H1 (cell line): ENCODE measurements around the gene ABHD12. TPM values are rescaled to one million over a fixed set of nuclear protein-coding genes. Genes with fewer than 3 reads are reported as not detected.

Source experiments
- CTCF ChIA-PET: fragments of 300-600 bp; sonication (Branson Sonifier 250); formaldehyde crosslinking; loops from one replicate; lab custom pipeline; 2021; ENCODE audit not compliant: partially characterized antibody; lab: Charles Lee
- POLR2A ChIA-PET: fragments of 300-600 bp; sonication (Branson Sonifier 250); formaldehyde crosslinking; loops from one replicate; lab custom pipeline; 2021; ENCODE audit warnings: inconsistent platforms; ENCODE audit not compliant: partially characterized antibody; lab: Charles Lee
- DNase-seq, 2 experiments: peaks; one replicate each; pipeline versions ENCODE4 v3.0.0 to v3.0.0-alpha.2; 2010 to 2022; ENCODE audit warnings: low spot score in 2 of 2, low read depth in 1 of 2, mixed read lengths in 1 of 2
- FAIRE-seq: peaks from 2 replicates; lab custom pipeline; 2011; peaks lifted over from hg19 to GRCh38; lab: Jason Lieb, UNC
- H2AFZ ChIP-seq: 2 replicates; pipeline ENCODE4 v1.8.1; 2012; ENCODE audit warnings: low read length, inconsistent platforms
- H2AK5ac ChIP-seq: 2 replicates; pipeline ENCODE4 v1.6.1; 2013; ENCODE audit warnings: low read depth, low read length
- H2BK120ac ChIP-seq: replicated peaks from 2 replicates; pipeline ENCODE3; 2013; ENCODE audit warnings: low read depth, low read length, inconsistent platforms
- H2BK12ac ChIP-seq: 2 replicates; pipeline ENCODE4 v1.6.1; 2013; ENCODE audit warnings: low read depth, low read length
- H2BK15ac ChIP-seq: 2 replicates; pipeline ENCODE4 v1.6.1; 2013; ENCODE audit warnings: low read length
- H2BK20ac ChIP-seq: 2 replicates; pipeline ENCODE4 v1.6.1; 2013; ENCODE audit warnings: low read length
- H2BK5ac ChIP-seq: 2 replicates; pipeline ENCODE4 v1.6.1; 2013; ENCODE audit warnings: low read depth, low read length
- H3K14ac ChIP-seq: 2 replicates; pipeline ENCODE4 v1.6.1; 2013; ENCODE audit warnings: inconsistent platforms; ENCODE audit not compliant: insufficient read length
- H3K18ac ChIP-seq: 2 replicates; pipeline ENCODE4 v1.6.1; 2013; ENCODE audit warnings: low read length; ENCODE audit errors: extremely low read depth
- H3K23ac ChIP-seq: 2 replicates; pipeline ENCODE4 v1.6.1; 2013; ENCODE audit warnings: inconsistent platforms; ENCODE audit not compliant: insufficient read length
- H3K23me2 ChIP-seq: 2 replicates; pipeline ENCODE4 v1.6.1; 2013; ENCODE audit warnings: low read depth, low read length
- H3K27ac ChIP-seq: 2 replicates; pipeline ENCODE4 v1.6.1; 2011; ENCODE audit warnings: low read depth, low read length, inconsistent platforms
- H3K27me3 ChIP-seq, 4 experiments: replicated peaks in 1 of 4; 1 replicate in 1 of 4; 2 replicates in 3 of 4; pipeline versions ENCODE4 v1.6.1 to v1.8.1; 2011 to 2013; ENCODE audit warnings: low read length in 3 of 4, mild to moderate bottlenecking in 3 of 4, inconsistent platforms in 2 of 4, mixed read lengths in 2 of 4, moderate library complexity in 1 of 4; ENCODE audit not compliant: control insufficient read depth in 3 of 4, insufficient read depth in 3 of 4; ENCODE audit errors: extremely low read depth in 1 of 4
- H3K36me3 ChIP-seq, 4 experiments: 2 replicates each; pipeline versions ENCODE4 v1.6.1 to v1.8.1; 2011 to 2013; ENCODE audit warnings: mild to moderate bottlenecking in 4 of 4, low read length in 3 of 4, moderate library complexity in 2 of 4, control low read depth in 1 of 4, inconsistent platforms in 1 of 4; ENCODE audit not compliant: insufficient read depth in 4 of 4, control insufficient read depth in 2 of 4
- H3K4ac ChIP-seq: replicated peaks from 2 replicates; pipeline ENCODE3; 2013; ENCODE audit warnings: low read length, low read depth, mixed read lengths, inconsistent platforms; ENCODE audit not compliant: insufficient read length
- H3K4me1 ChIP-seq, 4 experiments: replicated peaks in 1 of 4; 1 replicate in 1 of 4; 2 replicates in 3 of 4; pipeline versions ENCODE4 v1.6.1 to v1.8.1; 2011 to 2013; ENCODE audit warnings: low read length in 3 of 4, inconsistent platforms in 2 of 4, mixed read lengths in 1 of 4; ENCODE audit not compliant: insufficient read depth in 4 of 4, control insufficient read depth in 3 of 4
- H3K4me2 ChIP-seq, 2 experiments: 2 replicates each; pipeline versions ENCODE4 v1.6.1 to v1.8.1; 2011 to 2013; ENCODE audit warnings: low read depth in 2 of 2, low read length in 2 of 2, control low read depth in 1 of 2, inconsistent platforms in 1 of 2, mild to moderate bottlenecking in 1 of 2; ENCODE audit not compliant: insufficient read depth in 1 of 2
- H3K4me3 ChIP-seq, 4 experiments: fragments of 200-600, 300-600 bp in 1 of 4; sonication (generic), shearing (Covaris generic), sonication (Bioruptor Twin) in 1 of 4; 2 replicates each; pipeline versions ENCODE4 v1.5.1 to v1.8.1; 2011 to 2016; ENCODE audit warnings: low read length in 4 of 4, low read depth in 3 of 4, control low read depth in 2 of 4, inconsistent platforms in 2 of 4, mild to moderate bottlenecking in 2 of 4, mixed read lengths in 1 of 4, moderate library complexity in 1 of 4; ENCODE audit not compliant: insufficient read depth in 2 of 4; ENCODE audit errors: extremely low read depth in 1 of 4
- H3K56ac ChIP-seq: replicated peaks from 2 replicates; pipeline ENCODE3; 2013; ENCODE audit warnings: low read depth, mild to moderate bottlenecking, mixed read lengths, low read length, inconsistent platforms; ENCODE audit not compliant: insufficient read length
- H3K79me1 ChIP-seq: 2 replicates; pipeline ENCODE4 v1.6.1; 2013; ENCODE audit warnings: low read depth, low read length, control low read depth
- H3K79me2 ChIP-seq, 2 experiments: 2 replicates each; pipeline versions ENCODE4 v1.6.1 to v1.8.1; 2012 to 2013; ENCODE audit warnings: low read length in 2 of 2, mild to moderate bottlenecking in 2 of 2, inconsistent platforms in 1 of 2; ENCODE audit not compliant: insufficient read depth in 2 of 2, control insufficient read depth in 1 of 2
- H3K9ac ChIP-seq, 4 experiments: replicated peaks in 1 of 4; 1 replicate in 1 of 4; 2 replicates in 3 of 4; pipeline versions ENCODE4 v1.6.1 to v1.8.1; 2011 to 2013; ENCODE audit warnings: low read depth in 3 of 4, low read length in 3 of 4, control low read depth in 2 of 4, mild to moderate bottlenecking in 2 of 4, moderate library complexity in 2 of 4, inconsistent platforms in 1 of 4; ENCODE audit errors: extremely low read depth in 1 of 4
- H3K9me3 ChIP-seq, 2 experiments: 2 replicates each; pipeline versions ENCODE4 v1.6.1 to v1.8.1; 2012 to 2013; ENCODE audit warnings: mild to moderate bottlenecking in 2 of 2, moderate library complexity in 2 of 2, control low read depth in 1 of 2, inconsistent platforms in 1 of 2, low read depth in 1 of 2, low read length in 1 of 2, mixed read lengths in 1 of 2; ENCODE audit not compliant: insufficient read depth in 2 of 2
- H4K20me1 ChIP-seq, 2 experiments: replicated peaks in 1 of 2; 2 replicates each; pipeline versions ENCODE3 to v1.8.1; 2011 to 2013; ENCODE audit warnings: inconsistent platforms in 2 of 2, low read length in 2 of 2, mild to moderate bottlenecking in 1 of 2; ENCODE audit not compliant: insufficient read depth in 2 of 2, control insufficient read depth in 1 of 2
- H4K5ac ChIP-seq: 2 replicates; pipeline ENCODE4 v1.6.1; 2013; ENCODE audit warnings: low read length, low read depth, mixed read lengths, inconsistent platforms; ENCODE audit not compliant: insufficient read length
- H4K8ac ChIP-seq: 2 replicates; pipeline ENCODE4 v1.8.0; 2013; ENCODE audit warnings: mild to moderate bottlenecking, moderate library complexity, low read length, inconsistent platforms; ENCODE audit not compliant: insufficient read depth; ENCODE audit errors: extremely low read depth
- H4K91ac ChIP-seq: replicated peaks from 2 replicates; pipeline ENCODE3; 2013; ENCODE audit warnings: low read length, mixed read lengths, inconsistent platforms; ENCODE audit not compliant: insufficient read length
- CHD1 ChIP-seq: IDR thresholded peaks from 2 replicates; pipeline ENCODE4 v1.6.1; 2012; ENCODE audit warnings: low read depth, low read length, improper control_type of control experiment
- FOSL1 ChIP-seq: IDR thresholded peaks from 2 replicates; pipeline ENCODE4 v1.6.1; 2011; ENCODE audit warnings: mild to moderate bottlenecking, low read depth, low read length, moderate library complexity; ENCODE audit not compliant: insufficient read depth
- HDAC2 ChIP-seq, 2 experiments: fragments of 300-600 bp in 1 of 2; sonication (generic) in 1 of 2; IDR thresholded peaks; 2 replicates each; pipeline ENCODE4 v1.6.1; 2011 to 2012; ENCODE audit warnings: low read depth in 2 of 2, low read length in 2 of 2, mild to moderate bottlenecking in 2 of 2, moderate library complexity in 2 of 2, borderline replicate concordance in 1 of 2, inconsistent platforms in 1 of 2
- KDM5A ChIP-seq: fragments of 200-600 bp; IDR thresholded peaks from 2 replicates; pipeline ENCODE4 v1.7.1; 2012; ENCODE audit warnings: mild to moderate bottlenecking, low read length, inconsistent platforms, mixed read lengths
- RAD21 ChIP-seq, 2 experiments: IDR thresholded peaks in 1 of 2; conservative IDR thresholded peaks in 1 of 2; 2 replicates each; pipeline ENCODE4 v1.6.1; 2011; ENCODE audit warnings: low read depth in 2 of 2, low read length in 2 of 2, improper control_type of control experiment in 1 of 2, inconsistent platforms in 1 of 2, mild to moderate bottlenecking in 1 of 2, moderate library complexity in 1 of 2
- WGBS, 2 experiments: shearing (Covaris generic) in 1 of 2; methylation state at CpG; one replicate each; pipeline versions ENCODE4 v1.1.6 to v1.1.7; 2013 to 2015; ENCODE audit warnings: low lambda C conversion rate in 2 of 2, mixed read lengths in 2 of 2, inconsistent platforms in 1 of 2, low coverage in 1 of 2, missing lambda C conversion rate in 1 of 2; ENCODE audit not compliant: insufficient replicate concordance in 2 of 2, insufficient coverage in 1 of 2, insufficient read length in 1 of 2; ENCODE audit errors: extremely low coverage in 1 of 2, missing lambda C conversion rate in 1 of 2; 5-methylcytosine and 5-hydroxymethylcytosine counted together
- polyA plus RNA-seq, 7 experiments: library from polyadenylated mRNA; depleted of rRNA in 3 of 7; stranded (reverse) in 5 of 7; unstranded in 2 of 7; fragments of >200 nt in 5 of 7; fragments of 200-250 nt in 2 of 7; gene quantifications; 1 replicate in 5 of 7; 2 replicates in 1 of 7; 4 replicates in 1 of 7; pipeline versions ENCODE4 v1.2.1 to v1.2.3, GENCODE V29; 2011 to 2013; ENCODE audit warnings: missing spikeins in 2 of 7, mixed read lengths in 2 of 7
- total RNA-seq: library from RNA; stranded (reverse); fragmentation: NEBNext Ultra II Directional; extraction: Animal tissue kit (Norgen Biotek cat#: 25700); gene quantifications from 2 replicates; pipeline ENCODE4 v1.2.1, GENCODE V29; 2021

ABHD12 gene
- total and polyA plus RNA-seq, 2 of the 8 experiments (the other 6 are each of a cell fraction or from before 2014, with no cell fraction given): 31.3 to 59.5 TPM

DNA sequence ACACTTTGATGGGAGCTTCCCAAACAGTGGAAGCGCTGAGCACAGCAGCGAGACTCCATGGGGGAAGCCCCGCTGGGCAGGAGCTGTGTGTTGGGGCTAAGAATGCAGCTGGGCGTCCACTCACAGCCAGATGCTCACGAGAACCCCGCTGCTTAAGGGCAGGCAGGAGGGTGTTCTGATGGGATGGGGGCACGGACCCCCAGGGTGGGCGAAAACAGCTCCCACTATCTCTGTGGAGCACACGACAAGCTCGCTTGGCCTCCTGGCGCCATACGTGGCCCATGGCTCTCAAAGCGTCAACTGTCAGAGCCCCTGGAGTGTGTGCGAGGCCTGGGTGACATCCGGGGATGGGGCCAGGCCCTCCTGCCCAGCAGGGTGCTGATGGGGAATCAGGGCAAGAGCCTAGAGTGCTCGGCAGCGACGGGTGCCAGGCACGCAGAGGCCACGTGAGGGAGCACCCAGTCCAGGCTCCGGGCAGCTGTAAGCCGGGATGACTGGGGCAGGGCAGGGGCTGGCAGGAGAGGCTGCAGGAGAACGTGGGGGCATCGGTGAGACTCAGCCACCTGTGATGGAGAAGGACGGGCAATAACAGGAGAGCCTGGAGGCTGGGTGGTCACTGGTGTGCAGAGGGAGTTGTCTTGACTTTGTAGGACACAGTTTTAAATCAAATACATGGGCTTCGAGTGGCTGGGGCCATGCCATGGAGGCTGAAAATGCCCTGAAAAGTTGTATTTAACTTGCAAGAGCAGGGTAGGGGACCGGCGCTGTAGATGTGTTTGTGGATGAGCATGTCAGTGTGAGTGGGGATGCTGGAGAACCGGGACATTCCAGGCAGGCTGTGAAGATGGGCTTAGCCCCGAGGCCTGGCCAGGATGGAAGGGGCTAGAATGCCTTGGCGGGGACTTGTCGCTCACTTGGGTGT is 115.5 kb downstream of the ABHD12 start:
- H3K23ac ChIP-seq: no peak overlapping the region
- H3K4me1 ChIP-seq: no peaks in the 10 kb centered on the region
- POLR2A ChIA-PET: no interaction called here
- H2BK120ac ChIP-seq: no peak overlapping the region
- H3K36me3 ChIP-seq: peaks cover 7 to 31% (median 19%) of the 10 kb centered on the region in 4 experiments; a peak in 7 of 8 replicates
- no peak overlapping the region for H3K4me2 ChIP-seq
- no peak overlapping the region for H4K5ac ChIP-seq
- no peak overlapping the region for H2BK20ac ChIP-seq
- no peak overlapping the region for H3K18ac ChIP-seq
- no peak overlapping the region for H2BK5ac ChIP-seq
- no peak overlapping the region for H3K4ac ChIP-seq
- no peaks in the 10 kb centered on the region for H3K79me2 ChIP-seq
- no peaks in the 10 kb centered on the region for H3K23me2 ChIP-seq
- no peak overlapping the region for H3K14ac ChIP-seq
- 91% methylated on average over 32 of the region's 32 CpGs; no CpG with 5 or more reads in 1 of the 2 experiments for WGBS, 2 experiments
- H2BK12ac ChIP-seq: no peak overlapping the region
- no peak overlapping the region for H3K27ac ChIP-seq
- H3K27me3 ChIP-seq: no peaks in the 10 kb centered on the region
- no peak overlapping the region for H3K9ac ChIP-seq
- H4K91ac ChIP-seq: no peak overlapping the region
- DNase-seq: peak in 1 of 2 experiments; percentile 43
- H3K56ac ChIP-seq: no peak overlapping the region
- no peak overlapping the region for H2BK15ac ChIP-seq
- FAIRE-seq: no peak
- no peak overlapping the region for H2AK5ac ChIP-seq
- no peaks in the 10 kb centered on the region for H3K9me3 ChIP-seq
- H3K79me1 ChIP-seq: no peaks in the 10 kb centered on the region; the same call in 1 of the 2 replicates
- TF ChIP-seq HDAC2 (IDR thresholded peaks at IDR 0.05; ENCODE audit: borderline replicate concordance in 1 of 2, low read depth in 2 of 2, low read length in 2 of 2) (no peak), KDM5A (no peak), CHD1 (no peak), FOSL1 (no peak), RAD21 (IDR thresholded peaks at IDR 0.05 in 1 of 2, conservative IDR thresholded peaks at IDR 0.05 in 1 of 2; ENCODE audit: low read depth in 2 of 2, low read length in 2 of 2) (peak in 1 of 2 experiments; percentile 16; a peak in 1 of 4 replicates)
- TF ChIP-seq, all 59 proteins: peak for 1
- peaks cover 4% of the 10 kb centered on the region in 2 experiments for H4K20me1 ChIP-seq
- CTCF ChIA-PET: interaction anchor here (0.6 to 2.0 kb wide), 5 partner anchors 9 to 124 kb away, joined by 3 to 5 read pairs (median 3); no protein-coding TSS in a partner anchor
- no peak overlapping the region for H3K4me3 ChIP-seq
- H4K8ac ChIP-seq: peak overlapping the region; percentile 68; the same call in 1 of the 2 replicates
- no peak overlapping the region for H2AFZ ChIP-seq
